RPMI7951 (cell line): ENCODE results near the gene RIOK3. TPM values are rescaled to one million over a fixed set of nuclear protein-coding genes. Genes with fewer than 3 reads are reported as not detected.

Experiments
- DNase-seq: peaks from one replicate; pipeline ENCODE4 v3.0.0-alpha.2; 2012; ENCODE audit warnings: low read depth
- total RNA-seq: library from RNA; depleted of rRNA; stranded (reverse); fragments of >200 nt; shearing (Covaris generic); gene quantifications from 2 replicates; pipeline ENCODE4 v1.2.3, GENCODE V29; 2014; rRNA removed

The RIOK3 gene
- total RNA-seq, 1 experiment from 2014 or later = 58.0 TPM

DNA sequence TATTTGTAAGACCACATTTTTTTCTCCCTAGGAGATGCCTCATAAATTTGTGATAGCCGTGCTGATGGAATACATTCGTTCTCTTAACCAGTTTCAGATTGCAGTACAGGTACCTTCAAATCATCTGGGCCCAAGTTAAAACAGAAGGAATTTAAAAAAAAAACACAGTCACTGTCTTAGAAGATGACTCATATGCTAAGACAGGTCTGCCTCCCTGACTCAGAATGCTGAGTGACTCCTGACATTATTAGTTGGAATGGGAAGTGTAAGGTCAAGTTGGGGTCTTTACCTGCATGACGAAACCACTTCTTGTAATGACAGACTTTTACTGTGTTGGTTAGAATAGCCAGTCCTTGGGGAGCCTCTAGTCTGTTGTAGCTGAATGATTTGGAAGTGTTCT lies 76.5 kb downstream of the RIOK3 start:
- DNase-seq = peak; percentile 59

GRCh38 chr18:23530195-23530594 lies 77.1 kb downstream of the RIOK3 start:
- no peak for DNase-seq

DNA sequence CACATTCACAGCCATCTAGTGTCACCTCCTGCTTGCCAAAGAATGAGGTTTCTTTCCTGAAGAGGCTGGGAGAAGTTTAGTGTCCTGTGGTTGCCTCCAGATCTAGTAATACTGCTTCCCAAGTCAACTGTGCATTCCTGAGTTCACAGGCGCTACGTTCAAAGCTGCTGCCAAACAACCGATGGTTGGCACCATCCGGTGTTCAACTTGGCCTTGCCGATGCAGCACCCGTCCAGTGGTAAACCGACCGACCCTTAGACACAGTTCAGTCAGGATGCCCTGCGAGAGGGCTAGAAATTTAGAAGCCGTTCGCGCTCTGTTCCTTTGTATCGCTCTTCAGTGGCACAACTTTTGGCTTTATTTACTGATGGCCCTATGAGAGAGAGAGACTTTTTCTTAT lies 78.8 kb downstream of the RIOK3 start:
- DNase-seq = no peak

Other genes with a start within 250 kb of the RIOK3 start
- gene RMC1, start 50.2 kb downstream of the RIOK3 start, total RNA-seq = 19.4 and 23.8 TPM in 2 replicates
- gene NPC1, start 133.2 kb downstream of the RIOK3 start, total RNA-seq = 17.3 and 17.9 TPM in 2 replicates
- gene ANKRD29, start 209.6 kb downstream of the RIOK3 start, total RNA-seq = 1.6 and 1.8 TPM in 2 replicates
- 0.49 and 2.9 TPM in 2 replicates for gene LAMA3, start 236.2 kb downstream of the RIOK3 start, total RNA-seq